Heart left ventricle (tissue), 16 donors: ENCODE measurements around the gene SIT1. TPM values are rescaled to one million over a fixed set of nuclear protein-coding genes. Genes with fewer than 3 reads are reported as not detected.

ENCODE experiments used
- ATAC-seq, 4 donors: fragments of 200-7000 bp; cut with Tn5 transposase; one replicate each; pipeline ENCODE4 v1.9.1; 2020 to 2022; ENCODE audit warnings: moderate library complexity in 4 of 4, mild to moderate bottlenecking in 3 of 4, moderate number of reproducible peaks in 1 of 4
- DNase-seq, 5 donors: peaks; one replicate each; pipeline ENCODE4 v3.0.0-alpha.2; 2020
- H3K27ac ChIP-seq, 12 donors: fragments of 200-600 bp; sonication (generic) in 4 of 12; one replicate each; pipeline versions ENCODE4 v1.5.0 to v1.8.0; 2016 to 2022; ENCODE audit warnings: mild to moderate bottlenecking in 2 of 12
- H3K27me3 ChIP-seq, 9 donors: fragments of 200-600 bp; sonication (generic) in 2 of 9; one replicate each; pipeline versions ENCODE4 v1.5.1 to v1.8.0; 2016 to 2022; ENCODE audit warnings: mild to moderate bottlenecking in 3 of 9
- H3K36me3 ChIP-seq, 9 donors: fragments of 200-600 bp; sonication (generic) in 2 of 9; one replicate each; pipeline versions ENCODE4 v1.5.0 to v1.8.0; 2018 to 2022; ENCODE audit warnings: mild to moderate bottlenecking in 2 of 9
- H3K4me1 ChIP-seq, 12 donors: fragments of 200-600 bp; sonication (generic) in 4 of 12; one replicate each; pipeline versions ENCODE4 v1.5.0 to v1.8.0; 2016 to 2022; ENCODE audit warnings: mild to moderate bottlenecking in 3 of 12
- H3K4me3 ChIP-seq, 12 donors: fragments of 200-600 bp; sonication (generic) in 4 of 12; one replicate each; pipeline versions ENCODE4 v1.5.0 to v1.8.0; 2017 to 2022; ENCODE audit warnings: mild to moderate bottlenecking in 9 of 12, moderate library complexity in 4 of 12
- H3K9me3 ChIP-seq, 12 donors: fragments of 200-600 bp; sonication (generic) in 4 of 12; one replicate each; pipeline versions ENCODE4 v1.5.0 to v1.8.0; 2016 to 2022; ENCODE audit warnings: mild to moderate bottlenecking in 1 of 12
- POLR2A ChIP-seq, 2 donors: fragments of 450-650 bp; IDR thresholded peaks; one replicate each; pipeline ENCODE4 v1.6.1; 2017; ENCODE audit warnings: antibody characterized with exemption in 2 of 2, mild to moderate bottlenecking in 2 of 2, moderate library complexity in 2 of 2
- WGBS, 4 donors: extraction: QIAGEN DNeasy Blood & Tissue Kit in 2 of 4; methylation state at CpG; one replicate each; pipeline versions ENCODE4 v1.1.5 to v1.1.7; 2013 to 2018; 5-methylcytosine and 5-hydroxymethylcytosine counted together
- intact Hi-C, 10 donors: fragments of 100-400 bp; cut with DNase I; formaldehyde crosslinking; loops; one replicate each; pipeline versions ENCODE4 v1.11.1 to v1.14.2; 2022
- polyA plus RNA-seq, 2 donors: library from polyadenylated mRNA; stranded (reverse); fragments of 200-250 nt; gene quantifications; one replicate each; pipeline ENCODE4 v1.2.3, GENCODE V29; 2013
- total RNA-seq, 9 donors: library from RNA; depleted of rRNA in 2 of 9; stranded (reverse); fragments of >200 nt in 2 of 9; fragmentation: NEBNext Ultra II Directional in 3 of 9; extraction: Animal tissue kit (Norgen Biotek cat#: 25700) in 3 of 9; gene quantifications; one replicate each; pipeline versions ENCODE4 v1.1.0 to v1.2.4, GENCODE V29; 2016 to 2023
- TF ChIP-seq, protein P1 (sequence below), 12 donors: fragments of 200-600 bp; sonication (generic) in 4 of 12; IDR thresholded peaks; one replicate each; pipeline versions ENCODE4 v1.5.0 to v1.8.0; 2018 to 2022; ENCODE audit warnings: antibody characterized with exemption in 12 of 12, mild to moderate bottlenecking in 5 of 12
- donor health status: ischemic (EF 13 %, LVEDD 7.1; RV severe dilation, severe dysfunction).
- donor health status: healthy with polysubstance abuse.
- donor health status: DM: no; HTN: yes; CAD: no.
- donor health status: DM: no; HTN: no; CAD: no.
- donor health status: ischemic (EF 25% LVEDD 6.9; RV normal size, moderate dysfunction).
- donor health status: ischemic (EF 25% LVEDD 5.7; RV mildly dilated, moderate dysfunction).
- donor health status: healthy.
- donor health status: DM: yes; HTN: yes; CAD: no.
- donor health status: ischemic (EF 35%, LVEDD 5.7; RV mildly dilated, moderate dysfunction).
- donor health status: nonischemic (EF 11% LVEDD 7.7; RV severe dilation, severe dysfunction).
- donor health status: DM: yes; HTN: yes; CAD: no.
- donor health status: PGD.
- donor health status: ischemic (EF 29% LVEDD 5.4; RV normal size, mild dysfunction).
- donor health status: nonischemic (EF 23%, LVEDD 6.1; RV moderate dilation, normal function).

SIT1 gene
- total and polyA plus RNA-seq, 11 donors: 0.19 to 4.2 (median 0.51) TPM; not detected in 7

- intact Hi-C loops: loop anchor here in 8 of 10 donors (1.0 to 10.0 kb wide), 7 partner anchors 31 to 85 kb away; partner anchors contain the start of genes CCDC107 (in 6 of the 8), RMRP (in 6 of the 8) and TESK1 (in 1 of the 8)
- WGBS, 4 donors: 10 to 48% (median 13%) methylated on average over 19 to 61 of the region's 61 CpGs
Observed at GRCh38 chr9:35689542-35690293, 39.0 kb upstream of the SIT1 start, which contains the start of gene TPM2. Gene TPM2 (minus strand): TSS chr9:35689925. CDS start chr9:35689817, 108 bp downstream.

GRCh38 chr9:35688558-35689541, 38.1 kb upstream of the SIT1 start:
- Histone ChIP-seq H3K27me3 (no peaks in the 10 kb centered on the region), H3K9me3 (no peaks in the 10 kb centered on the region), H3K4me3 (peak overlapping the region; percentile 61 to 93 (median 74)), H3K36me3 (peaks cover 0 to 27% (median 19%) of the 10 kb centered on the region in 9 donors), H3K4me1 (peaks cover 2 to 54% (median 28%) of the 10 kb centered on the region in 12 donors), H3K27ac (peak overlapping the region; percentile 88 to 98 (median 97))
- ATAC-seq (no peak), DNase-seq (no peak)
- intact Hi-C loops: loop anchor here in 4 of 10 donors (2.0 to 5.0 kb wide), 3 partner anchors 30 to 42 kb away; partner anchors contain the start of genes CCDC107 (in 1 of the 4) and RMRP (in 1 of the 4)
- no peak for TF ChIP-seq POLR2A (IDR thresholded peaks at IDR 0.05)
- TF ChIP-seq, protein P1, sequence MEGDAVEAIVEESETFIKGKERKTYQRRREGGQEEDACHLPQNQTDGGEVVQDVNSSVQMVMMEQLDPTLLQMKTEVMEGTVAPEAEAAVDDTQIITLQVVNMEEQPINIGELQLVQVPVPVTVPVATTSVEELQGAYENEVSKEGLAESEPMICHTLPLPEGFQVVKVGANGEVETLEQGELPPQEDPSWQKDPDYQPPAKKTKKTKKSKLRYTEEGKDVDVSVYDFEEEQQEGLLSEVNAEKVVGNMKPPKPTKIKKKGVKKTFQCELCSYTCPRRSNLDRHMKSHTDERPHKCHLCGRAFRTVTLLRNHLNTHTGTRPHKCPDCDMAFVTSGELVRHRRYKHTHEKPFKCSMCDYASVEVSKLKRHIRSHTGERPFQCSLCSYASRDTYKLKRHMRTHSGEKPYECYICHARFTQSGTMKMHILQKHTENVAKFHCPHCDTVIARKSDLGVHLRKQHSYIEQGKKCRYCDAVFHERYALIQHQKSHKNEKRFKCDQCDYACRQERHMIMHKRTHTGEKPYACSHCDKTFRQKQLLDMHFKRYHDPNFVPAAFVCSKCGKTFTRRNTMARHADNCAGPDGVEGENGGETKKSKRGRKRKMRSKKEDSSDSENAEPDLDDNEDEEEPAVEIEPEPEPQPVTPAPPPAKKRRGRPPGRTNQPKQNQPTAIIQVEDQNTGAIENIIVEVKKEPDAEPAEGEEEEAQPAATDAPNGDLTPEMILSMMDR (IDR thresholded peaks at IDR 0.05): no peak
- WGBS, 4 donors: 37 to 44% (median 41%) methylated on average over 12 of the region's 12 CpGs

More at GRCh38 chr9:35689542-35690293, 39.0 kb upstream of the SIT1 start, which contains the start of gene TPM2:
- H3K4me3 ChIP-seq: peak within 1 kb of the TSS; percentile 61 to 93 (median 74)
- ATAC-seq: peak; percentile 68 to 80 (median 74)
- H3K27me3 ChIP-seq: no peaks in the 10 kb centered on the region
- peak; percentile 87 to 91 (median 88) for DNase-seq
- TF ChIP-seq POLR2A (IDR thresholded peaks at IDR 0.05): peak; percentile 42 to 72
- TF ChIP-seq, protein P1 (IDR thresholded peaks at IDR 0.05): no peak
- peaks cover 2 to 54% (median 28%) of the 10 kb centered on the region in 12 donors for H3K4me1 ChIP-seq
- no peaks in the 10 kb centered on the region for H3K9me3 ChIP-seq
- peak within 1 kb of the TSS; percentile 88 to 98 (median 97) for H3K27ac ChIP-seq
- H3K36me3 ChIP-seq: peaks cover 0 to 18% (median 11%) of the 10 kb centered on the region in 9 donors

- no peaks in the 10 kb centered on the region for H3K27me3 ChIP-seq
- ATAC-seq (peak in 2 of 4 donors; percentile 3 to 12), DNase-seq (peak in 3 of 5 donors; percentile 51 to 76 (median 54))
- H3K4me3 ChIP-seq: peak overlapping the region; percentile 61 to 93 (median 74)
- intact Hi-C loops: loop anchor here in 5 of 10 donors (2.0 to 5.0 kb wide), 5 partner anchors 21 to 41 kb away; partner anchors contain the start of genes CCDC107 (in 1 of the 5) and RMRP (in 1 of the 5)
- H3K27ac ChIP-seq: peak overlapping the region; percentile 88 to 98 (median 97)
- H3K4me1 ChIP-seq: peaks cover 2 to 54% (median 28%) of the 10 kb centered on the region in 12 donors
- 47 to 56% (median 53%) methylated on average over 2 of the region's 2 CpGs for WGBS, 4 donors
- no peak for TF ChIP-seq POLR2A (IDR thresholded peaks at IDR 0.05)
- TF ChIP-seq, protein P1 (IDR thresholded peaks at IDR 0.05): no peak
- peaks cover 0 to 35% (median 27%) of the 10 kb centered on the region in 9 donors for H3K36me3 ChIP-seq
- H3K9me3 ChIP-seq: no peaks in the 10 kb centered on the region
Observed at GRCh38 chr9:35687972-35688557, 37.3 kb upstream of the SIT1 start.
